Kidney (tissue), 14 donors: Measurements from ENCODE around the gene RAG2. TPM values are rescaled to one million over a fixed set of nuclear protein-coding genes. Genes with fewer than 3 reads are reported as not detected.

Source experiments
- DNase-seq, 5 donors: peaks; one replicate each; pipeline ENCODE4 v3.0.0-alpha.2; 2013 to 2020
- FAIRE-seq: peaks from 2 replicates; lab custom pipeline; 2012; peaks lifted over from hg19 to GRCh38; lab: Jason Lieb, UNC
- H3K27ac ChIP-seq, 2 donors: one replicate each; pipeline ENCODE4 v1.7.0; 2013; ENCODE audit warnings: low read depth in 2 of 2, low read length in 2 of 2, inconsistent platforms in 1 of 2
- H3K27me3 ChIP-seq: one replicate; pipeline ENCODE4 v1.7.1; 2013; ENCODE audit warnings: low read length, inconsistent platforms; ENCODE audit not compliant: control insufficient read depth, insufficient read depth
- H3K36me3 ChIP-seq, 3 donors: one replicate each; pipeline versions ENCODE4 v1.7.0 to v1.7.1; 2013; ENCODE audit warnings: low read length in 3 of 3, control low read depth in 1 of 3, inconsistent platforms in 1 of 3; ENCODE audit not compliant: insufficient read depth in 3 of 3, control insufficient read depth in 2 of 3
- H3K4me1 ChIP-seq, 3 donors: one replicate each; pipeline versions ENCODE4 v1.7.0 to v1.7.1; 2013; ENCODE audit warnings: low read length in 3 of 3, inconsistent platforms in 1 of 3, low read depth in 1 of 3; ENCODE audit not compliant: control insufficient read depth in 2 of 3, insufficient read depth in 2 of 3
- H3K4me3 ChIP-seq, 3 donors: one replicate each; pipeline versions ENCODE4 v1.7.0 to v1.8.1; 2013; ENCODE audit warnings: low read length in 3 of 3, control low read depth in 1 of 3, inconsistent platforms in 1 of 3
- H3K9ac ChIP-seq, 3 donors: one replicate each; pipeline versions ENCODE4 v1.7.0 to v1.7.1; 2013; ENCODE audit warnings: low read length in 3 of 3, control low read depth in 1 of 3, inconsistent platforms in 1 of 3
- H3K9me3 ChIP-seq, 3 donors: one replicate each; pipeline versions ENCODE4 v1.7.0 to v1.7.1; 2013; ENCODE audit warnings: low read length in 3 of 3, control low read depth in 1 of 3, inconsistent platforms in 1 of 3; ENCODE audit not compliant: control insufficient read depth in 2 of 3, insufficient read depth in 1 of 3
- CTCF ChIP-seq: IDR thresholded peaks from 3 replicates; pipeline ENCODE4 v1.5.1; 2012; ENCODE audit warnings: mild to moderate bottlenecking, moderate library complexity, borderline replicate concordance; ENCODE audit not compliant: insufficient read depth; ENCODE audit errors: extremely low read depth
- intact Hi-C: fragments of 100-400 bp; cut with DNase I; formaldehyde crosslinking; loops from one replicate; pipeline ENCODE4 v1.11.1; 2022
- polyA plus RNA-seq: library from polyadenylated mRNA; stranded (reverse); fragments of 350-450 nt; fragmentation: Illumina TruSeq; extraction: RNeasy Lipid Tissue Mini Kit (QIAGEN cat#74804); gene quantifications from one replicate; pipeline ENCODE4 v1.2.3, GENCODE V29; 2014; ENCODE audit warnings: low read depth, low replicate concordance; ENCODE audit not compliant: insufficient read depth
- total RNA-seq: library from RNA; stranded (reverse); fragmentation: NEBNext Ultra II Directional; extraction: Animal tissue kit (Norgen Biotek cat#: 25700); gene quantifications from one replicate; pipeline ENCODE4 v1.2.1, GENCODE V29; 2021
- donor health status: control.
- donor health status: control.
- donor health status: control.
- donor health status: control.
- donor health status: control.
- donor health status: DM: yes; HTN: yes; CAD: no.
- donor health status: Normal renal cell carcinoma (clear cell type).

Gene RAG2
- total and polyA plus RNA-seq, 2 donors from 2014 or later, result not detected

- Histone ChIP-seq H3K36me3 (peaks cover 0 to 3% (median 0%) of the 10 kb centered on the region in 3 donors), H3K4me3 (no peak overlapping the region), H3K4me1 (no peaks in the 10 kb centered on the region), H3K27me3 (no peaks in the 10 kb centered on the region), H3K9ac (no peak overlapping the region), H3K9me3 (no peaks in the 10 kb centered on the region), H3K27ac (no peak overlapping the region)
- FAIRE-seq (no peak), DNase-seq (no peak)
- TF ChIP-seq CTCF, result no peak
- intact Hi-C loops, result no loop called here
Observed at GRCh38 chr11:36631774-36632173, 33.7 kb upstream of the RAG2 start.

- no peaks in the 10 kb centered on the region for H3K27me3 ChIP-seq
- TF ChIP-seq CTCF, result no peak
- H3K27ac ChIP-seq, result no peak overlapping the region
- no peak overlapping the region for H3K9ac ChIP-seq
- DNase-seq, result peak in 2 of 5 donors; percentile 36 to 53
- no peaks in the 10 kb centered on the region for H3K36me3 ChIP-seq
- intact Hi-C loops, result no loop called here
- H3K9me3 ChIP-seq, result no peaks in the 10 kb centered on the region
- no peaks in the 10 kb centered on the region for H3K4me1 ChIP-seq
- no peak overlapping the region for H3K4me3 ChIP-seq
- no peak for FAIRE-seq
Observed at GRCh38 chr11:36628765-36629244, 30.8 kb upstream of the RAG2 start.

GRCh38 chr11:36628141-36628540 is 30.1 kb upstream of the RAG2 start:
- no peak for FAIRE-seq
- Histone ChIP-seq H3K9ac (no peak overlapping the region), H3K27me3 (no peaks in the 10 kb centered on the region), H3K9me3 (no peaks in the 10 kb centered on the region), H3K27ac (no peak overlapping the region), H3K36me3 (no peaks in the 10 kb centered on the region), H3K4me3 (no peak overlapping the region), H3K4me1 (no peaks in the 10 kb centered on the region)
- no peak for DNase-seq
- intact Hi-C loops, result no loop called here
- TF ChIP-seq CTCF, result no peak

- intact Hi-C loops, result no loop called here
- Histone ChIP-seq H3K9me3 (no peaks in the 10 kb centered on the region), H3K4me1 (no peaks in the 10 kb centered on the region), H3K27me3 (no peaks in the 10 kb centered on the region), H3K27ac (no peak overlapping the region), H3K4me3 (no peak overlapping the region), H3K9ac (no peak overlapping the region), H3K36me3 (no peaks in the 10 kb centered on the region)
- FAIRE-seq, result no peak
- DNase-seq, result no peak
- no peak for TF ChIP-seq CTCF
Observed at GRCh38 chr11:36627471-36627870, 29.4 kb upstream of the RAG2 start.
